ENCODE data around the gene UST.

The UST gene

DNA sequence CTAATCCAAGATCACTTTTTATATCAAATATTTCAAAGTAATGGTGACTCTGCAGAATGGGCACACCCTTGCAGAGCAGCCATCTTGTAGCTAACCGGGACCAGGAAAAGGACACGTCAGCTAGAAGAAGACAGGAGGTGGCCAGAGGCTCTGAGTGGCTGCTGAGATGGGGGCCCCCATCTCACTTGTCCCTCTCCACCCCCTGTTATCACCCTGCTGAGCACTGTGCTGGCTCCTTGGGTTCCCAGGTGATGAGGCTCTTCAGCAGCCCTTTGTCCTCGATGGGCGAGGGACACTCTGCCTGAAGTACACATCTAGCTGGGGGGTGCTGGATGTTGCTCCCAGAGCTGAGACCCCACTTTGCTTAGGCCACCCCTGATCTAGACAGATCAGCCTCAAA lies 126.3 kb downstream of the UST start:
- Histone ChIP-seq H3K79me2 (ENCODE audit: insufficient read depth, low read length) (no peaks in the 10 kb centered on the region; the same call in 1 of the 2 replicates), H3F3A (ENCODE audit: low read depth) (no peaks in the 10 kb centered on the region), H3K9me3 (ENCODE audit: insufficient read depth, low read depth, low read length) (no peaks in the 10 kb centered on the region), H3K27me3 (ENCODE audit: insufficient read depth, low read length, poor library complexity, severe bottlenecking) (no peaks in the 10 kb centered on the region), H3K9ac (ENCODE audit: low read depth, low read length, poor library complexity, severe bottlenecking) (no peak overlapping the region), H4K20me1 (ENCODE audit: insufficient read depth, low read length, poor library complexity, severe bottlenecking) (no peaks in the 10 kb centered on the region), H3K4me1 (ENCODE audit: insufficient read depth, low read length, poor library complexity, severe bottlenecking) (peaks cover 28% of the 10 kb centered on the region), H3K4me2 (ENCODE audit: low read depth, low read length, poor library complexity, severe bottlenecking) (no peak overlapping the region), H3K4me3 (ENCODE audit: low read length, poor library complexity, severe bottlenecking) (no peak overlapping the region), H3K9me2 (replicated peaks; ENCODE audit: low read depth, low read length) (no peaks in the 10 kb centered on the region), H3K36me3 (ENCODE audit: insufficient read depth, low read length) (no peaks in the 10 kb centered on the region), H2AFZ (ENCODE audit: low read length) (no peak overlapping the region)
- TF ChIP-seq EZH2phosphoT487 (IDR thresholded peaks at IDR 0.05; ENCODE audit: borderline replicate concordance) = no peak
- TF ChIP-seq, protein P1, sequence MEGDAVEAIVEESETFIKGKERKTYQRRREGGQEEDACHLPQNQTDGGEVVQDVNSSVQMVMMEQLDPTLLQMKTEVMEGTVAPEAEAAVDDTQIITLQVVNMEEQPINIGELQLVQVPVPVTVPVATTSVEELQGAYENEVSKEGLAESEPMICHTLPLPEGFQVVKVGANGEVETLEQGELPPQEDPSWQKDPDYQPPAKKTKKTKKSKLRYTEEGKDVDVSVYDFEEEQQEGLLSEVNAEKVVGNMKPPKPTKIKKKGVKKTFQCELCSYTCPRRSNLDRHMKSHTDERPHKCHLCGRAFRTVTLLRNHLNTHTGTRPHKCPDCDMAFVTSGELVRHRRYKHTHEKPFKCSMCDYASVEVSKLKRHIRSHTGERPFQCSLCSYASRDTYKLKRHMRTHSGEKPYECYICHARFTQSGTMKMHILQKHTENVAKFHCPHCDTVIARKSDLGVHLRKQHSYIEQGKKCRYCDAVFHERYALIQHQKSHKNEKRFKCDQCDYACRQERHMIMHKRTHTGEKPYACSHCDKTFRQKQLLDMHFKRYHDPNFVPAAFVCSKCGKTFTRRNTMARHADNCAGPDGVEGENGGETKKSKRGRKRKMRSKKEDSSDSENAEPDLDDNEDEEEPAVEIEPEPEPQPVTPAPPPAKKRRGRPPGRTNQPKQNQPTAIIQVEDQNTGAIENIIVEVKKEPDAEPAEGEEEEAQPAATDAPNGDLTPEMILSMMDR (conservative IDR thresholded peaks at IDR 0.05; ENCODE audit: low read length) = no peak

DNA sequence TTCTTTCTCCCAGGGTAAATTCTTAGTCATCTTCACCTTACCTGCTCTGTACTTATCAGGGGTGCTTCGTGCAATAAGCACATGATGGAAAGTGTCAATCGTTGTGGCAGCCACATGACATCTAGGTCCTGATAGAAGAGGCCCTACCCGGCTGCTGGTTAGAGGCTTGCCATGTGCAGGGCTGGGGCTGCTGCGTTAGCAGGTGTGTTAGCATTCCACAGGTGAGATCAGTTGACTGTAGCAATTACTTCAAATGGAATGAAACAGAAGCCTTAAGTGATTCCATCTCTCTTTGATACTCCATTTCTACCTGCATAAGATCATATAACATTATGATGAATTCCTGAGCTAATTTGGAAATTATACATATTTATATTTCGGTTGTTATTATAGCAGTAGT lies 127.0 kb downstream of the UST start:
- Histone ChIP-seq H3K4me2 (ENCODE audit: low read depth, low read length, poor library complexity, severe bottlenecking) (no peak overlapping the region), H3K9me3 (ENCODE audit: insufficient read depth, low read depth, low read length) (no peaks in the 10 kb centered on the region), H3K4me3 (ENCODE audit: low read length, poor library complexity, severe bottlenecking) (no peak overlapping the region), H3K27me3 (ENCODE audit: insufficient read depth, low read length, poor library complexity, severe bottlenecking) (no peaks in the 10 kb centered on the region), H3K79me2 (ENCODE audit: insufficient read depth, low read length) (no peaks in the 10 kb centered on the region; the same call in 1 of the 2 replicates), H3F3A (ENCODE audit: low read depth) (no peaks in the 10 kb centered on the region), H3K36me3 (ENCODE audit: insufficient read depth, low read length) (no peaks in the 10 kb centered on the region), H4K20me1 (ENCODE audit: insufficient read depth, low read length, poor library complexity, severe bottlenecking) (no peaks in the 10 kb centered on the region), H3K9ac (ENCODE audit: low read depth, low read length, poor library complexity, severe bottlenecking) (no peak overlapping the region), H2AFZ (ENCODE audit: low read length) (no peak overlapping the region), H3K9me2 (replicated peaks; ENCODE audit: low read depth, low read length) (no peaks in the 10 kb centered on the region), H3K4me1 (ENCODE audit: insufficient read depth, low read length, poor library complexity, severe bottlenecking) (peaks cover 26% of the 10 kb centered on the region)
- TF ChIP-seq, protein P1 (conservative IDR thresholded peaks at IDR 0.05; ENCODE audit: low read length) = no peak
- no peak for TF ChIP-seq EZH2phosphoT487 (IDR thresholded peaks at IDR 0.05; ENCODE audit: borderline replicate concordance)

DNA sequence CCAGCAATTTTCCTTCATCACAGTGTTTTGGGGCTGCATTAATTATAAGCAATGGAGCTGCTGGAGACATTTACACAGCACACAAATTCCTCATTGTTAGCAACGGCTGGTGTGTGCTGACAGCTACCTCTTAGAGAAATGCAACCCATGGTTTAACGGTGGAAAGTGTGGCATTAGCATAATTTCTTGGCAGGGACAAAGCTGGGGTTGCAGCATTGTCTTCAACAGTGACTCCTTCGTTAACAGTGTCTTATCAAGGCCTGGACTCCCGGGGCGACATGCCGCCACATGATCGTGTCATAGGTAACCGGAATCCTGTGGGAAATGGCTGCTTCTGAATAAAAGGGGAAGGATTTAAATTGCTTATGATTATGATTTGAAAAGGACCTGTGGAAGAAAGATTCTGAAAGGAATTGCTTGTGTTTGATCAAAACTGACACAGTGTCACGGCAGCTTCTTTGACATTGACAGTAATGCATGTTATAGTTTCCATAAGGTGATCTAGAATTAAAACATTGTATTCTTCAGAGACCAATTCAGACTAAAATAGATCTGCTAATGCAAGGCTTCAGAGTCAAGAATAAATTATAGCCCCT lies 128.0 kb downstream of the UST start:
- no peaks in the 10 kb centered on the region for H4K20me1 ChIP-seq (ENCODE audit: insufficient read depth, low read length, poor library complexity, severe bottlenecking)
- no peaks in the 10 kb centered on the region for H3F3A ChIP-seq (ENCODE audit: low read depth)
- peaks cover 22% of the 10 kb centered on the region for H3K4me1 ChIP-seq (ENCODE audit: insufficient read depth, low read length, poor library complexity, severe bottlenecking)
- H3K27me3 ChIP-seq (ENCODE audit: insufficient read depth, low read length, poor library complexity, severe bottlenecking) = no peaks in the 10 kb centered on the region
- no peak overlapping the region for H3K4me2 ChIP-seq (ENCODE audit: low read depth, low read length, poor library complexity, severe bottlenecking)
- TF ChIP-seq, protein P1 (conservative IDR thresholded peaks at IDR 0.05; ENCODE audit: low read length) = no peak
- TF ChIP-seq EZH2phosphoT487 (IDR thresholded peaks at IDR 0.05; ENCODE audit: borderline replicate concordance) = no peak
- no peaks in the 10 kb centered on the region for H3K9me3 ChIP-seq (ENCODE audit: insufficient read depth, low read depth, low read length)
- H3K4me3 ChIP-seq (ENCODE audit: low read length, poor library complexity, severe bottlenecking) = no peak overlapping the region
- H2AFZ ChIP-seq (ENCODE audit: low read length) = no peak overlapping the region
- H3K36me3 ChIP-seq (ENCODE audit: insufficient read depth, low read length) = no peaks in the 10 kb centered on the region
- H3K9me2 ChIP-seq (replicated peaks; ENCODE audit: low read depth, low read length) = no peaks in the 10 kb centered on the region
- H3K9ac ChIP-seq (ENCODE audit: low read depth, low read length, poor library complexity, severe bottlenecking) = no peak overlapping the region
- H3K79me2 ChIP-seq (ENCODE audit: insufficient read depth, low read length) = no peaks in the 10 kb centered on the region; the same call in 1 of the 2 replicates

Data from Loucy (cell line).